Activated CD8-positive, alpha-beta memory T cell treated with anti-CD3 and anti-CD28 coated beads, Interleukin-2, amount 10 ng/mL, durations not matched to agents 7 days and 5 days (primary cell): ENCODE measurements around the gene VPS9D1. TPM values are rescaled to one million over a fixed set of nuclear protein-coding genes. Genes with fewer than 3 reads are reported as not detected.

Experiments used
- ATAC-seq: fragments of 150-1000 bp; cut with Tn5 transposase; one replicate; pipeline ENCODE4 v1.10.0; 2021; ENCODE audit warnings: moderate library complexity
- CTCF ChIA-PET: fragments of 350-600 bp; sonication (Branson Sonifier 250); formaldehyde crosslinking; loops from one replicate; lab custom pipeline; 2021; ENCODE audit warnings: antibody characterized with exemption; lab: Charles Lee
- DNase-seq: peaks from one replicate; pipeline ENCODE4 v3.0.0-alpha.2; 2020
- H3K27ac Mint-ChIP-seq: one replicate; pipeline ENCODE4 v1.8.0; 2021; ENCODE audit warnings: mild to moderate bottlenecking, mixed read lengths
- H3K27me3 Mint-ChIP-seq: one replicate; pipeline ENCODE4 v1.8.0; 2021; ENCODE audit warnings: mixed read lengths
- H3K36me3 Mint-ChIP-seq: one replicate; pipeline ENCODE4 v1.8.0; 2021; ENCODE audit warnings: mild to moderate bottlenecking, mixed read lengths
- H3K4me1 Mint-ChIP-seq: one replicate; pipeline ENCODE4 v1.8.0; 2021; ENCODE audit warnings: mixed read lengths
- H3K4me3 Mint-ChIP-seq: one replicate; pipeline ENCODE4 v1.8.0; 2021; ENCODE audit warnings: mild to moderate bottlenecking, moderate library complexity, mixed read lengths
- H3K9me3 Mint-ChIP-seq: one replicate; pipeline ENCODE4 v1.8.0; 2022; ENCODE audit warnings: low read depth, mixed read lengths
- total RNA-seq, 2 experiments: library from RNA; stranded (reverse); gene quantifications; one replicate each; pipeline ENCODE4 v1.2.3, GENCODE V29; 2021

The VPS9D1 gene
- total RNA-seq = 1 to 10 TPM; 3.6 to 4.6 TPM

- DNase-seq (peak; percentile 87), ATAC-seq (peak; percentile 48)
- H3K27ac Mint-ChIP-seq = peak within 1 kb of the TSS; percentile 99
- peaks cover 46% of the 10 kb centered on the region for H3K4me1 Mint-ChIP-seq
- H3K9me3 Mint-ChIP-seq = no peaks in the 10 kb centered on the region
- CTCF ChIA-PET = interaction anchor here (1.4 to 2.1 kb wide), 2 partner anchors 16 to 140 kb away, joined by 5 to 11 read pairs; no protein-coding TSS in a partner anchor
- H3K27me3 Mint-ChIP-seq = no peaks in the 10 kb centered on the region
- peaks cover 23% of the 10 kb centered on the region for H3K36me3 Mint-ChIP-seq
- H3K4me3 Mint-ChIP-seq = peak within 1 kb of the TSS; percentile 86
Observed at GRCh38 chr16:89720813-89721545, at the start of gene VPS9D1, which contains the start of gene ZNF276. Gene VPS9D1, minus strand, starts transcription at chr16:89720898. Its CDS starts 37 bp downstream, at chr16:89720861. Gene ZNF276, plus strand, starts transcription at chr16:89721537. Its CDS starts 104 bp downstream, at chr16:89721641.

GRCh38 chr16:89770367-89770766 lies 49.7 kb upstream of the VPS9D1 start:
- Mint-ChIP-seq H3K36me3 (peaks cover 53% of the 10 kb centered on the region), H3K27ac (no peak overlapping the region), H3K4me3 (no peak overlapping the region), H3K9me3 (no peaks in the 10 kb centered on the region), H3K4me1 (peaks cover 15% of the 10 kb centered on the region), H3K27me3 (no peaks in the 10 kb centered on the region)
- DNase-seq (no peak), ATAC-seq (no peak)
- CTCF ChIA-PET = no interaction called here

- DNase-seq (no peak), ATAC-seq (no peak)
- peak overlapping the region; percentile 94 for H3K27ac Mint-ChIP-seq
- H3K4me1 Mint-ChIP-seq = peaks cover 57% of the 10 kb centered on the region
- peak overlapping the region; percentile 85 for H3K4me3 Mint-ChIP-seq
- no peaks in the 10 kb centered on the region for H3K27me3 Mint-ChIP-seq
- no peaks in the 10 kb centered on the region for H3K9me3 Mint-ChIP-seq
- CTCF ChIA-PET = interaction anchor here (2.5 to 2.6 kb wide), 2 partner anchors 58 to 95 kb away, joined by 10 to 12 read pairs; no protein-coding TSS in a partner anchor
- H3K36me3 Mint-ChIP-seq = peaks cover 66% of the 10 kb centered on the region
Observed at GRCh38 chr16:89765292-89765830, 44.7 kb upstream of the VPS9D1 start.

- Mint-ChIP-seq H3K27me3 (no peaks in the 10 kb centered on the region), H3K36me3 (peaks cover 66% of the 10 kb centered on the region), H3K27ac (peak overlapping the region; percentile 94), H3K4me3 (peak overlapping the region; percentile 85), H3K9me3 (no peaks in the 10 kb centered on the region), H3K4me1 (peaks cover 59% of the 10 kb centered on the region)
- DNase-seq = peak; percentile 90
- CTCF ChIA-PET = interaction anchor here (0.7 to 2.6 kb wide), 7 partner anchors 10 to 99 kb away, joined by 3 to 12 read pairs (median 5); no protein-coding TSS in a partner anchor
- peak; percentile 89 for ATAC-seq
Observed at GRCh38 chr16:89764711-89765201, 44.1 kb upstream of the VPS9D1 start.

GRCh38 chr16:89761304-89761922 lies 40.7 kb upstream of the VPS9D1 start:
- ATAC-seq = no peak
- Mint-ChIP-seq H3K36me3 (peaks cover 79% of the 10 kb centered on the region), H3K9me3 (no peaks in the 10 kb centered on the region), H3K4me1 (peaks cover 53% of the 10 kb centered on the region), H3K27me3 (no peaks in the 10 kb centered on the region), H3K27ac (peak overlapping the region; percentile 89), H3K4me3 (peak overlapping the region; percentile 75)
- no peak for DNase-seq
- CTCF ChIA-PET = interaction anchor here (0.6 to 2.7 kb wide), 14 partner anchors 9 to 157 kb away, joined by 3 to 20 read pairs (median 4); partner anchors contain the start of genes MC1R and SPATA2L

GRCh38 chr16:89759746-89760340 lies 39.1 kb upstream of the VPS9D1 start:
- DNase-seq (no peak), ATAC-seq (no peak)
- H3K4me3 Mint-ChIP-seq = no peak overlapping the region
- peaks cover 76% of the 10 kb centered on the region for H3K36me3 Mint-ChIP-seq
- H3K9me3 Mint-ChIP-seq = no peaks in the 10 kb centered on the region
- CTCF ChIA-PET = no interaction called here
- H3K4me1 Mint-ChIP-seq = peaks cover 46% of the 10 kb centered on the region
- no peaks in the 10 kb centered on the region for H3K27me3 Mint-ChIP-seq
- H3K27ac Mint-ChIP-seq = peak overlapping the region; percentile 89

GRCh38 chr16:89749637-89750036 lies 28.9 kb upstream of the VPS9D1 start:
- Mint-ChIP-seq H3K36me3 (peaks cover 42% of the 10 kb centered on the region), H3K4me1 (peaks cover 1% of the 10 kb centered on the region), H3K27me3 (no peaks in the 10 kb centered on the region), H3K27ac (no peak overlapping the region), H3K9me3 (no peaks in the 10 kb centered on the region), H3K4me3 (no peak overlapping the region)
- ATAC-seq = no peak
- CTCF ChIA-PET = no interaction called here
- DNase-seq = no peak

- peaks cover 44% of the 10 kb centered on the region for H3K36me3 Mint-ChIP-seq
- no peak for DNase-seq
- no peak overlapping the region for H3K4me3 Mint-ChIP-seq
- no peaks in the 10 kb centered on the region for H3K4me1 Mint-ChIP-seq
- no peak for ATAC-seq
- H3K27me3 Mint-ChIP-seq = no peaks in the 10 kb centered on the region
- H3K27ac Mint-ChIP-seq = no peak overlapping the region
- H3K9me3 Mint-ChIP-seq = no peaks in the 10 kb centered on the region
- CTCF ChIA-PET = no interaction called here
Observed at GRCh38 chr16:89748921-89749320, 28.2 kb upstream of the VPS9D1 start.

- no peaks in the 10 kb centered on the region for H3K4me1 Mint-ChIP-seq
- H3K4me3 Mint-ChIP-seq = no peak overlapping the region
- no peak overlapping the region for H3K27ac Mint-ChIP-seq
- ATAC-seq (no peak), DNase-seq (no peak)
- peaks cover 49% of the 10 kb centered on the region for H3K36me3 Mint-ChIP-seq
- no peaks in the 10 kb centered on the region for H3K9me3 Mint-ChIP-seq
- H3K27me3 Mint-ChIP-seq = no peaks in the 10 kb centered on the region
- CTCF ChIA-PET = no interaction called here
Observed at GRCh38 chr16:89748076-89748475, 27.4 kb upstream of the VPS9D1 start.

- CTCF ChIA-PET = interaction anchor here (1.2 to 1.4 kb wide), 2 partner anchors 39 to 115 kb away, joined by 3 to 4 read pairs; no protein-coding TSS in a partner anchor
- DNase-seq = no peak
Observed at GRCh38 chr16:89746043-89746442, 25.3 kb upstream of the VPS9D1 start.

GRCh38 chr16:89744813-89745212 lies 24.1 kb upstream of the VPS9D1 start:
- no peak overlapping the region for H3K27ac Mint-ChIP-seq
- H3K36me3 Mint-ChIP-seq = peaks cover 52% of the 10 kb centered on the region
- no peaks in the 10 kb centered on the region for H3K27me3 Mint-ChIP-seq
- CTCF ChIA-PET = interaction anchor here (1.2 kb wide), 1 partner anchor 41 kb away, joined by 3 read pairs; no protein-coding TSS in a partner anchor
- no peaks in the 10 kb centered on the region for H3K9me3 Mint-ChIP-seq
- DNase-seq (no peak), ATAC-seq (no peak)
- no peaks in the 10 kb centered on the region for H3K4me1 Mint-ChIP-seq
- no peak overlapping the region for H3K4me3 Mint-ChIP-seq

More at GRCh38 chr16:89746043-89746442, 25.3 kb upstream of the VPS9D1 start:
- Mint-ChIP-seq H3K9me3 (no peaks in the 10 kb centered on the region), H3K27me3 (no peaks in the 10 kb centered on the region), H3K4me1 (no peaks in the 10 kb centered on the region), H3K27ac (no peak overlapping the region), H3K36me3 (peaks cover 52% of the 10 kb centered on the region), H3K4me3 (no peak overlapping the region)
- ATAC-seq = no peak

- no peaks in the 10 kb centered on the region for H3K27me3 Mint-ChIP-seq
- CTCF ChIA-PET = interaction anchor here (1.1 to 3.5 kb wide), 4 partner anchors 21 to 118 kb away, joined by 3 to 15 read pairs (median 8); no protein-coding TSS in a partner anchor
- H3K9me3 Mint-ChIP-seq = no peaks in the 10 kb centered on the region
- DNase-seq = no peak
- H3K4me3 Mint-ChIP-seq = no peak overlapping the region
- H3K4me1 Mint-ChIP-seq = peaks cover 6% of the 10 kb centered on the region
- peak overlapping the region; percentile 66 for H3K27ac Mint-ChIP-seq
- ATAC-seq = no peak
- peaks cover 55% of the 10 kb centered on the region for H3K36me3 Mint-ChIP-seq
Observed at GRCh38 chr16:89742948-89743347, 22.2 kb upstream of the VPS9D1 start.
